PFSK-1 (cell line): ENCODE data around the gene CHADL.

Experiments used
- POLR2AphosphoS5 ChIP-seq: IDR thresholded peaks from 2 replicates; pipeline ENCODE4 v1.6.1; 2012; ENCODE audit warnings: low read depth, mild to moderate bottlenecking, control low read depth, low read length, moderate library complexity
- TAF1 ChIP-seq: IDR thresholded peaks from 2 replicates; pipeline ENCODE4 v1.6.1; 2012; ENCODE audit warnings: low read length, control low read depth, borderline replicate concordance; ENCODE audit not compliant: insufficient read depth

- TF ChIP-seq TAF1 (no peak), POLR2AphosphoS5 (no peak)
Measured at GRCh38 chr22:41197038-41197972, 43.4 kb downstream of the CHADL start.
